HFFc6 (cell line): Measurements from ENCODE around the gene MTRFR. TPM values are rescaled to one million over a fixed set of nuclear protein-coding genes. Genes with fewer than 3 reads are reported as not detected.
A peak's percentile ranks its signal among the peaks of the same experiment; 100 is the strongest.

Experiments
- DNase-seq: peaks from one replicate; pipeline ENCODE4 v3.0.0-alpha.2; 2018
- H3K27ac Mint-ChIP-seq: 2 replicates; pipeline ENCODE4 v1.8.0; 2020; ENCODE audit warnings: mild to moderate bottlenecking, mixed read lengths
- H3K27me3 Mint-ChIP-seq: 2 replicates; pipeline ENCODE4 v1.8.0; 2021; ENCODE audit warnings: mild to moderate bottlenecking, moderate library complexity, mixed read lengths; ENCODE audit not compliant: insufficient read depth
- H3K36me3 Mint-ChIP-seq: 2 replicates; pipeline ENCODE4 v1.8.0; 2021; ENCODE audit warnings: low read depth, mixed read lengths
- H3K4me1 Mint-ChIP-seq: 2 replicates; pipeline ENCODE4 v1.8.0; 2020; ENCODE audit warnings: low read depth, mixed read lengths
- H3K4me3 Mint-ChIP-seq: 2 replicates; pipeline ENCODE4 v1.8.0; 2020; ENCODE audit warnings: mild to moderate bottlenecking, moderate library complexity, mixed read lengths
- H3K9me3 Mint-ChIP-seq: 2 replicates; pipeline ENCODE4 v1.8.0; 2020; ENCODE audit warnings: mild to moderate bottlenecking, mixed read lengths
- CTCF ChIP-seq: fragments of 200-600 bp; sonication (generic); IDR thresholded peaks from 2 replicates; pipeline ENCODE4 v1.5.0; 2021; ENCODE audit warnings: antibody characterized with exemption, mild to moderate bottlenecking
- total RNA-seq, 6 experiments: library from RNA; stranded (reverse); fragmentation: NEBNext Ultra II Directional; extraction: Animal tissue kit (Norgen Biotek cat#: 25700); gene quantifications; 2 replicates in 1 of 6; 3 replicates in 5 of 6; pipeline ENCODE4 v1.2.3, GENCODE V29; 2021

MTRFR gene
- total RNA-seq, 6 experiments from 2014 or later, result 7.8 to 9.1 (median 8.8) TPM

- Mint-ChIP-seq H3K27ac (peak overlapping the region; percentile 90), H3K27me3 (peaks cover 11% of the 10 kb centered on the region; the same call in 1 of the 2 replicates), H3K4me1 (peaks cover 40% of the 10 kb centered on the region), H3K9me3 (no peaks in the 10 kb centered on the region), H3K4me3 (peak overlapping the region; percentile 98), H3K36me3 (peaks cover 8% of the 10 kb centered on the region; the same call in 1 of the 2 replicates)
- no peak for TF ChIP-seq CTCF
- DNase-seq, result peak; percentile 7
These were observed 797 bp upstream of the MTRFR start for GRCh38 chr12:123232472-123232806.

DNA sequence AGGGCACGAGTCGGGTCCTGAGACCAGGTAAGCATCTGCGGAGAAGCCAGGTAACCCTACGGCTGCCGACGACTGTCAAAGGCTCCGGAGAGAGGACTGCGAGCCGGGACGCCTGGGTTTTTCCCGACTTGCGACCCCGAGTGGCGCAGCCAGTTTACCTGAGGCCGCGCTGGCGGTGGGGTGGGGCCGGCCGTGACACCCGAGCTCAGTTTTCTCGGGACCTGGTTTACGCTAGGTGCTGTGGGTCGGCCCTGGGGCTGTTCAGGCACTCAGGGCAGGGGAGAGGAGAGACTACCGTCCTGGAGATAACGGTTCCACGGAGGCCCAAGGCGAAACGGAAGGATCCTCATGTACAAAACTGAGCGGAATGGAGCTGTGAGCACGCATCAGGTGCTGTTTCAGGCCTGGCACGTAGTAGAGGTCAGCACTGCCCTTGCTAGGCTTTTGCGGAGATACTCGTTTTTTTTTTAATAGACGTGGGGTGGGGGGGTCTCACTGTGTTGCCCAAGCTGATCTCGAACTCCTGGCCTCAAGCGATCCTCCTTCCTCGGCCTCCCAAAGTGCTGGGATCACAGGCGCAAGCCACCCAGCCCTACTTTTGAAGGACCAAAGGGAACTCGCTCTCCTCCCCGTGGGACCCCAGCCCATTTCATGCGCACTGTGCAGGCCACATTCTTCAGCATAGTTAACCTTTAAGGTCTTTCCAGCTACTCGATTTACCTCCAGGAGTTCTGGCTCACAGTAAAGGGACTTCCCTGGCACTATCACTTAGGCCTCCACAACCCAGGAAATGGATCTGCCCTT lies 471 bp downstream of the MTRFR start:
- TF ChIP-seq CTCF, result no peak
- Mint-ChIP-seq H3K9me3 (no peaks in the 10 kb centered on the region), H3K27me3 (peaks cover 11% of the 10 kb centered on the region; the same call in 1 of the 2 replicates), H3K4me3 (peak overlapping the region; percentile 98), H3K36me3 (peaks cover 8% of the 10 kb centered on the region; the same call in 1 of the 2 replicates), H3K4me1 (peaks cover 45% of the 10 kb centered on the region), H3K27ac (peak overlapping the region; percentile 90)
- DNase-seq, result no peak

DNA sequence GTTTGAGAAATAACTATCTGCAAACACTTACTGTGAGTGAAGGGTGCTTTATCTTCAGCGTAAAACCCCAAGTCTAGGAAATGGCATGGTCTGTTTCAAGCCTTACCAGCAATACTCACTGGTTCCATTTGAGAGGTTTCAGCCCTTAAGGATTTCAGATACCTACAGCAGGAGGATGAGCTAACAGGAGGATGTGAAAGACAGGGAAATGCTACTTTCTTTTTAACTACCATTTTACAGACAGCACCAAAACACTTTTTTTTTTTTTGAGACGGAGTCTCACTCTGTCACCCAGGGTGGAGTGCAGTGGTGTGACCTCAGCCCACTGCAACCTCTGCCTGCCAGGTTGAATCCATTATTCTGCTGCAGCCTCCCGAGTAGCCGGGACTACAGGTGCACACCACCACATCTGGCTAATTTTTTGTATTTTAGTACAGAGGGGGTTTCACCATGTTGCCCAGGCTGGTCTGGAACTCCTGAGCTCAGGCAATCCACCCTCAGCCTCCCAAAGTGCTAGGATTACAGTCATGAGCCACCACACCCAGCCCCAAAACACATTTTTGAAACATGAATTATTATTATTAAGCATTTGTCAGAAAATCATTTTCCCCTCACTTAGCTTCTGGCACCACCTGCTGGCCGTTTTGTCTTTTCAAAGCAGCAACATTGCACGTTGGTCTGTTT lies 4.6 kb downstream of the MTRFR start:
- TF ChIP-seq CTCF, result peak; percentile 93
- H3K27me3 Mint-ChIP-seq, result peaks cover 6% of the 10 kb centered on the region; the same call in 1 of the 2 replicates
- peak overlapping the region; percentile 29; the same call in 1 of the 2 replicates for H3K27ac Mint-ChIP-seq
- peaks cover 29% of the 10 kb centered on the region for H3K4me1 Mint-ChIP-seq
- H3K36me3 Mint-ChIP-seq, result peaks cover 14% of the 10 kb centered on the region
- H3K9me3 Mint-ChIP-seq, result no peaks in the 10 kb centered on the region
- peak; percentile 53 for DNase-seq
- no peak overlapping the region for H3K4me3 Mint-ChIP-seq

DNA sequence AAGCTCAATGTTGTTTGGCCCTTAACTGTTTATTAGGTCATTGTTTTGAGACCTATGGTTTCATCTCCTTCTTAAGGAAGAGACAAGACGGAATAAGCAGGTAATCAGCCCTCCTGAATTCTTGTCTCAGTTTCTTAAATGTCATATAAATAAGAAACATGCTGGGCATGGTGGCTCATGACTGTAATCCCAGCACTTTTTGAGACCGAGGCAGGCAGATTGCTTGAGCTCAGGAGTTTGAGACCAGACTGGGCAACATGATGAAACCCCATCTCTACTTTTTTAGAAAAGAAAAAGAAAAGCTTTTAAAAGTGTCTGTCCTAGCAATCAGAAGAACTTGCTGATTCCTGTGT lies 5.1 kb downstream of the MTRFR start:
- Mint-ChIP-seq H3K27me3 (0 out of 2 replicates have a peak, but pooled peaks cover under 1% of the 10 kb centered on the region), H3K4me3 (no peak overlapping the region), H3K27ac (0 out of 2 replicates have a peak overlapping the region, but pooled peaks have one; percentile 29), H3K4me1 (peaks cover 29% of the 10 kb centered on the region), H3K9me3 (no peaks in the 10 kb centered on the region), H3K36me3 (peaks cover 13% of the 10 kb centered on the region)
- no peak for DNase-seq
- TF ChIP-seq CTCF, result peak; percentile 32

GRCh38 chr12:123238961-123239360 lies 5.7 kb downstream of the MTRFR start:
- no peak overlapping the region for H3K4me3 Mint-ChIP-seq

More at GRCh38 chr12:123238961-123239360, 5.7 kb downstream of the MTRFR start:
- no peaks in the 10 kb centered on the region for H3K9me3 Mint-ChIP-seq
- H3K4me1 Mint-ChIP-seq, result peaks cover 25% of the 10 kb centered on the region
- no peak overlapping the region for H3K27ac Mint-ChIP-seq
- no peak for TF ChIP-seq CTCF
- no peak for DNase-seq
- H3K36me3 Mint-ChIP-seq, result peaks cover 9% of the 10 kb centered on the region
- H3K27me3 Mint-ChIP-seq, result no peaks in the 10 kb centered on the region
